CD4-positive, alpha-beta T cell treated with Interleukin-15 for 4 hours (primary cell): ENCODE results near the gene CRYGS.
"Not testable (repeated sequence)": the region's sequence is repeated elsewhere in the genome, so short reads cannot be mapped to it uniquely, and the experiment has no call there.

ENCODE experiments used
- DNase-seq: peaks from one replicate; pipeline ENCODE4 v3.0.0-alpha.2; 2020; ENCODE audit warnings: low spot score

The CRYGS gene

DNA sequence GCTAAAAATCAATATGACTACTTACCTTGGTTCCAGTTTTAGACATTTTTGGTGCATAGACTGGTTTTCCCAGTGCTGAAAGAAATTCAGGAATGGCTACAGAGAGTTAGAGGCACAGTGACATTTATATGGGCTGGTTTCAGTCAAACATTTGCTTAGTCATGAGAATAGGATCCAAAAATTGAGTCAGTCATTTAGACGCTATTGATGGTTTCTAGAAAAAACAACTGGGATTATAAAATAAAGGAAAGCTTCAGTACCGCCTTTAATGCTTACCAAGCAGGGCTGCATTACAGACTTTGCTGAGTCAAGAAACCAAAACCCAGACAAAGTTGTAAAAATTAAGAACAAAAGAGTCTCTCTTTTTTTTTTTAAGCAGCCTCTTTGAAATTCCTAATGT lies at the start of gene CRYGS:
Gene CRYGS, minus strand, starts transcription at position 100 of the 400 bp plus-strand sequence. Its CDS starts 54 bp downstream, at position 46.
- DNase-seq: no peak

DNA sequence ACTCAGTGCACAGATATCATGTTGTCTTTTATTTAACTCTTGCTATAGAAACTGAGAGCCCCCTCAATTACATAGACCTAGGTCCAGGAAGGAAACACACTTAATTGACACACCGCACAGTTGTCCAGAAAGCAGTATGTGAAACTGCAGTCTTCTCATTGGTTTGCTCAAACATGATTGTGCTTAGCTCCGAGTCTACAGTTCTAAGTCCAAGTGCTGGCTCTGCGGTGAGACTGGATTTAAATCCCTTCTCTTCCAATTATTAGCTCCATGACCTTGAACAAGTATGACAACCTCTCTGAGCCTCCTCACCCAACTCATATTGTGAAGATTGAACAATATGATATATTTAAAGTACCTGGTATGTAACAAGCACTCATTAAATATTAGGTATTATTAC lies 49.7 kb upstream of the CRYGS start:
- no peak for DNase-seq

DNA sequence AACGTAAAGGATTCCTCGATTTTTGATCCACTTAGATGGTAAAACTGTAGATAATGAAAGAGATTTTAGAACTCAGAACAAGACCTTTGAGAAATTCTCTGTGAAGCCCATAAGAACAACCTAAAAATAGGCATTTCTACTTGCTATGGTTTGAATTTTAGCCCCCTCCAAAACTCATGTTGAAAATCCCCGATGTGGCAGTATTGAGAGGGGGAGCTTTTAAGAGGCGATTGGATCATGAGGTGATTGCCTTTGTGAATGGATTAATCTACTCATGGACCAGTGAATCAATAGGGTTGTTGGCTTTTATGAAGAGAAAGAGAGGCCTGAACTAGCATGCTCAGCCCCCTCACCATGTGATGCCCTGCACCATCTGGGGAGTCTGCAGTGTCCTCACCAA lies 48.5 kb upstream of the CRYGS start:
- no peak for DNase-seq

DNA sequence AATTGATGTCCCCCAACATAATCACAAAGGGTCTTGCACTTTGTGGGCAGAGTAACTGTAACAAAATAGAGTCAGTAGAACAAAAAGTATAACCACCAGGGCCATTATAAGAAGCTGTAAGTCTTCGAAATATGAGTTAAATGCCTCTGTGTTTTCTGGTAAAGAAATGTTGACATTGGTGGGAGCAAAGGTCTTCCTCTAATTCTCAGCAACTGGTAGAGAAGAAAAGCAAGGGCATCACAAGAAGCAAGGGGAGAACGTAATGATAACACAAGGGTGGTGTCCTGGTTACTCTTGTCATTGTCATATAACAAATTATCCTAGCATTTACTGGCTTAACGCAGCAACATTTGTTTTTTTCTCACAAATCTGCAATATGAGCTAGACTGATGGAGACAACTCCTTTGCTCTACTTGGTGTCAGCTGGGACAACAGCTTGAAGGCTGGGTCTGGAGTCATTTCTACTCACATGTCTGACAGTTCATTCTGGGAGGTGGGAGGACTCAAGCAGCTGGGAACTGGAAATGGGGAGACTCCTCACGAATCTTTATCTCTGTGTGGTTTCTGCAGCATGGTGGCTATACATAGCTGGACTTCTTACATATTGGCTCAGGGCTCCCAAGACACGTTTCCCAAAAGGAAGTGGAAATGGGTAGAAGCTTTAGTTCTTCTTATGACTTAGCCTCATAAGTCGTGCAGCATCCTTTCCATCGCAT lies 46.6 kb upstream of the CRYGS start:
- no peak for DNase-seq

DNA sequence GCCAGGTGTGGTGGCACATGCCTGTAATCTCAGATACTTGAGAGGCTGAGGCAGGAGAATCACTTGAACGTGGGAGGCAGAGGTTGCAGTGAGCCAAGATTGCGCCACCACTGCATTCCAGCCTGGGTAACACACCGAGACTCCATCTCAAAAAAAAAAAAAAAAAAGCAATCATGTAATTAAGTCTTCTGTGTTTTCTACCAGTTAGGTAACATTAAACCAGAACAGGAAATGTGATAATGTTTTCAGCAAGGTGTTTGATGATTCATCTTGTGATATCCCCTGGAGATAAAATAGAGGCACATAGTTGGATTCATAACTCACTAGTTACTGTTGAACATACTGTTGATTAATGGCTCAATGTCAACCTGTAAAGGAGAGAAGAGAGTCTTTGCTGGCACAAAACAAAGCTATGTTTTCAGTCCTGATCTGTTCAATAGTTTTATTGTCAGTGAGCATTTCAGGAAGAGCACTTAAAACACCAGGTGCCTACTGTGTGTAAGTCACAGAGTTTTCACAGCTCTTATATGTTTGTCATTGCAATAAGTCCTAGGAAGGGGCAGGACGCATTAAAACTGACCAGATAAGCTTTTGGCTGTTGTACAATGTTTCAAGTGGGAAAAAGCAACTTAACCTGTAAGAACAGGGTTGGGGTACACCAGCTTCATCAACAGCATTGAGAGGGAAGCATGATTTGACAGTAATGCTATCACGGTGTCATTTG lies 45.8 kb upstream of the CRYGS start:
- DNase-seq: peak; percentile 47

DNA sequence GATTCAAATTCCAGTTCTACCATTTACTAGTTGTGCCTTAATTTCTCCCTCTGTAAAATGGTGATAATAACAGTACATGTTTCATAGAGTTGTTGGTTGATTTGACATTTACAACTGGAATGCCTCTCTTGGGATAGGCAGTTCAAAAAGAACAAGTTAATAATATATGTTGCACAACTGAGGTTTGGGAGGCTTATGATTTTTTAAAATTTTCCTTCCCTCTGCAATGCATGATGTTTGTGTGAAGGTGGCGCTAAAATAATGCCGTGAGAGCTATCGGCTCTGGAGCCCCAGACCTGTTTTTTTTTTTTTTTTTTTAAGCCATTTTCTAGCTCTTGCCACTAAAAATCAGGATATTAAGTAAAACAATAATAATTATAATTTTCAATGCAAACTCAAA lies 44.9 kb upstream of the CRYGS start:
- no peak for DNase-seq

DNA sequence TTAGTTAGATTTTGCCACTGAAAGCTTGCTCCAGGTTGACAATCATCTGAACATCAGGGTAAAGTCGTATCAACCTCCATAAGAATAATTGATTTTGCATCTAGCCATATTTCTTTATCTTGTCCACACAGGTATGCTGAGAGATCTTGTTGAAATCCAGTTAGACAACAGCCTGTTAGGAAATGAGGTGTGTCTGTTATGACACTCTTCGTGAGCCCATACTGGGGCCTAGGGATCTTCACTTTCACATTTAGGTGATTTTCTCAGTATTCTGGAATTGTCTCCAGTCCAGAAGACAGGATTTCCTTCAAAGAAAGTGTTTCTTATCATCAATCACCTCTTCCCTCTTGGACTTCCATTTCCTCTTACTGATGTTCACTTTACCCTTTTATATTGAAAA lies 44.5 kb upstream of the CRYGS start:
- no peak for DNase-seq

DNA sequence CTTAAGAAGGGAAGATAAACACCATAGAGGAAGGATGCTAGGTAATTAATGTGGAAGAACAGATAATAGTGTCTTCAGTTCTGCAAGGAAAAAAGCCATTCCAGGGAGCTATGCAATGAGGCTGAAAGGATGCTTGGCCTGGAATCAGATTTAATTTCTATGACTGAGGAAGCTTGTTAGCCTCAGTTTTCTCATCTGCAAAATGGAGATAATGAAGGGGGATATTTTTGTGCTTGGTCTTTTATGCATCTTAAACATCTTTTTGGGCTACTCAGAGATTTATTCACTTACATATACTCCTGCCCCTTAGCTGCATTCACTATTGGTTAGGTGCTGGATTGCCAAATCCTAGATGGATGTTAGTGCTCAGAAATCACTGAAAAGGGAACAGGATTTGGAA lies 43.0 kb upstream of the CRYGS start:
- no peak for DNase-seq

DNA sequence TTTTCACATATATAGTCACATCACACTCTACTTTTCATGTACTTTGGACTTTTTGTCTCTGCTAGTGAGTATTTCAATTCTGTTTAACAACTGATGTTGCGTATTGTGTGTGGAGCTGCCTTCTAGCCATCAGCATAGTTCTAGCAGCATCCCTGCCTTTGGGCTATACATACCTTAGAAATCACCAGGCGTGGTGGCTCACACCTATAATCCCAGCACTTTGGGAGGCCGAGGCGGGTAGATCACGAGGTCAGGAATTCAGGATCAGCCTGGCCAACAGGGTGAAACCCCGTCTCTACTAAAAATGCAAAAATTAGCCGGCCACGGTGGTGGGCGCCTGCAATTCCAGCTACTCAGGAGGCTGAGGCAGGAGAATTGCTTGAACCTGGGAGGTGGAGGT lies 42.1 kb upstream of the CRYGS start:
- not testable (repeated sequence) for DNase-seq

DNA sequence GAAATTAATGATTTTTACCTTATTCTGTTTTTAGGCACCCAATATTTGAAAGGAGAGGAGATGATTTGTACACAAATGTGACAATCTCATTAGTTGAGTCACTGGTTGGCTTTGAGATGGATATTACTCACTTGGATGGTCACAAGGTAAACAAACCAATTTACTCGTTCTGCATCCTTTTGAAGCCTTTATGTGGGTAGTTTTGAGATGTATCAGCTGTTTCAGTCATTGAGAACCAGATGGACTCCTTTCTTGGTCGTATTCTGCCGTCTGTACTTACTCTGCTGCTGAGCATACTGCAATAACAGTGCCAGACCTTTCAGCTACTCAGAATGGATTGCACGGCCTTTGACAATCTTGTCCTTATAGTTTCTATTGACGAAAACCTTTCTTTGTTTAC lies 39.7 kb upstream of the CRYGS start:
- DNase-seq: no peak

DNA sequence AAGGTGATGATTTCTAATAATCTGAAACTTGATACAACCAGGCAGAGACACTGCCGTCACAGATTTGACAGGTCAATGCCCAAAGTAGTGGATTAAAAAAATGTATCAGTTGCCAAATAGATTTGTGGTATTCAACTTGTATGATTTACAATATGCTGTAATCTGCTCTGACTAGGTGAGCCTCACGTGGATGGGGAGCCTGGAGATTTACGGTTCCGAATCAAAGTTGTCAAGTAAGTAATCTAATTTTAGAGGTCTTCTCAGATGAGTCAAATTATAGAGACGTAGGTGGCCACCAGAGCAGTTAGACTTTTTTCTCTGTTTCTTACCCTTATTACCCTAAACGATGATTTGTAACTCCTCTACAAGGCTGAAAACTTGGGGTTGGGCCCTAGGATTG lies 38.4 kb upstream of the CRYGS start:
- DNase-seq: no peak

DNA sequence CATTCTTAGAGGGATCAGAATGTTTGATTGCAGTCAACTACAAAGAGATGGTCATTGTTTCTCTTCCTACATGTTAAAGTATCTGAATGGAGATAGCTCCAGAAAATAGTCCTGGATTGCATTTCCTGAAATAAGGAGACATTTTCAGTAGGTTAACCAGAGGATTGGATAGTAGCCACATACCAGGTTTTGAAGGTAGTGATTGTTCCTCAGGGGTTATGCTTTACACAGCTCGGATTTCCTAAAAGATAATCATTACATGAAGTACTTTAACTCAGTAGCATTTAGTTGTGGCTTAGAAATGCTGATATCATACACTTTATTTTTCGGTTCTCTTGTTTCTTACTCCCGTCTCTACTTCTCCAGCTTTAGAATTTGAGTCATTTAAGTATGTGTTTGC lies 36.6 kb upstream of the CRYGS start:
- DNase-seq: no peak

DNA sequence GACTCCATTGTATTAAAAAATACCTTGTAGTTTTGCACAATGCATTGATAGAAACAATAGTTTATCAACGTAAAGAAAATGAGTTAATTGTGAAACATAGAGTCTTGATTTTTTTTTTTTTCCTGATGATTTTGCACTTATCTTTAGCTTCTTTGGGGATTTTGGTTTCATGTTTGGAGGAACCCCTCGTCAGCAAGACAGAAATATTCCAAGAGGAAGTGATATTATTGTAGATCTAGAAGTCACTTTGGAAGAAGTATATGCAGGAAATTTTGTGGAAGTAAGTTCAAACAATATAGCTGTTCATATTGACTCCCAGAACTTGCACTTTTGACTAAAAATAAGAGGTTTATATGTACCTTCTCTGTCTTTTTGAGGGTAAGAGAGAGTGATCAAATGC lies 33.3 kb upstream of the CRYGS start:
- no peak for DNase-seq

DNA sequence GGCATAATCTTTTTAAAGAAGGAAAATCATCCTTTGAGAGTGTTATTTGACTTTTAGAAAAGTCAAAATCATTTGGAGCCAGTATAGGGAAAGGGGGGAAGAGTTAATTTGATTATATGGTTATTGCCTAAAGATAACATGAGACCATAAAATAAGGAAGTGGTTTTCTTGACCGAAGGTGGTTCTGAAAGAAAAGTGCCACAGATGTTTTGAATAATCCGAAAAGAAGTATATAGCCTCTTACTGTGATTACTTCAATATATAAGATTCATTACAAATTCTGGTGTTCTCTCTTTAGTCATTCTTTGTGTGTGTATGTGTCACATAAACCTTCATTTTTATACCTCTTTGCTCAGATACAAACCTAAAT lies 27.4 kb upstream of the CRYGS start:
- no peak for DNase-seq

DNA sequence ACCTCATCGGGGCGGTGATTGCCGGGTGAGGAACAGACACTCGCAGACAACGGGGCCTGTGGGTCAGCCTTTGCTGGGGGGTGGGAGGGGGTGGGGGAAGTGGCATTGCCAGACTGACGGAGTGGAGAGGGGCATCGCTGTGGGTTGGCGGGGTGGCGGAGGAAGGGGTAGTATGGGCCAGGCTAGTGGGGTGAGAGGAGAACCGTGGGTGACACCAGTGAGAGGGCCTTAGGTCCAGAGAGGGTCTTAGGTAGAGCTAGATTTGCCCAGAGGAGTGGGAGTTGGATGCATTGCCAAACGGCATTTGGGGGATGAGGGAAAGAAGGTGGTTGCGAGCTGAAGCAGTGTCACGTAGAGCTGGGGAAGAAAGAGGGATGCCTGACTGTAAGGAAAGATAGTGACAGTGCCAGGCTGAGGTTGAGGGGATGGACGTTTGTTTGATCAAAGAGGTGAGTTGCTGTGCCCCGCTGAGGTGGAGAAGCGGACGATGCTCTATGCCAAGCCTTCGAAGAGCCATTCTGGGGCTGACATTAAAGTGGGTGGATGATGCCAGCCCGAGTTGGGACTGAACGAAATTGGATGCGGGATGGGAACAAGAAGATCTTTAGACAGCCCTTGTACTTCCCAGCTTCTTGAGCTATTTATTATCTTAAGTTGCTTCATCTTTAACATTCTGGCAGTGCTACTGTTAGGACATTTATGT lies 26.9 kb upstream of the CRYGS start:
- DNase-seq: no peak

DNA sequence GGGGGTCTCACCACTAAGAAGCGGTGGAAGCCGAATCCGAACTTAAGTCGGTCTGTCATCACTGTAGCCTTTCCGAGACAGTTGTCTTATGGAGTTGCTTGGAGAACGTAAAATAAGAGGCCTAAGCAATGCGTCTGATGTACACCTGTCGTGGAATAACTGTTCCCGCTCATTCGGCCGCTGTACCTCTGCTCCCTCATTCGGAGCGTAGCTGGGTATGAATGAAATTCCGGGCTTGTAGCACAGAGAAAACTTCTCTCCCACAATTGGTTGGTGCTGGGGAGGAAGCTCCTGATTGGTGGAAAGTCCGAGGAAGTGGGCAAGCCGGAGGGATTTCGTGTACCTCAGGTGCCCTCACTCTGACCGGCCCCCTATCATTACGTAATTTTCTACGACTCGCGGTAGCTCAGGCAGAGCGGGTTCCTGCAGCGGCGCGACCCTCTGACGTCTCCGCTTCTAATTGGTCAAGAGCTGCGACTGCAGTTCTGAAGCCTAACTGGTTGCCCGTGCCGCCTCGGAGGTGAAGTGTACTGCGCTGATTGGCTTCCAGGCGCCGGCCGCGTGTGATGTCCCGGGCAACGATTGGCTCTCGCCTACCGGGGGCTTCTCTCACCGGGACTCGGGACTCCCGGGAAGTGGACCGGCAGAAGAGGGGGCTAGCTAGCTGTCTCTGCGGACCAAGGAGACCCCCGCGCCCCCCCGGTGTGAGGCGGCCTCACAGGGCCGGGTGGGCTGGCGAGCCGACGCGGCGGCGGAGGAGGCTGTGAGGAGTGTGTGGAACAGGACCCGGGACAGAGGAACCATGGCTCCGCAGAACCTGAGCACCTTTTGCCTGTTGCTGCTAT lies 26.1 kb upstream of the CRYGS start, which contains the start of gene DNAJB11:
Gene DNAJB11, plus strand, starts transcription at position 625 of the 845 bp plus-strand sequence. Its CDS starts 178 bp downstream, at position 803.
- peak; percentile 99 for DNase-seq

DNA sequence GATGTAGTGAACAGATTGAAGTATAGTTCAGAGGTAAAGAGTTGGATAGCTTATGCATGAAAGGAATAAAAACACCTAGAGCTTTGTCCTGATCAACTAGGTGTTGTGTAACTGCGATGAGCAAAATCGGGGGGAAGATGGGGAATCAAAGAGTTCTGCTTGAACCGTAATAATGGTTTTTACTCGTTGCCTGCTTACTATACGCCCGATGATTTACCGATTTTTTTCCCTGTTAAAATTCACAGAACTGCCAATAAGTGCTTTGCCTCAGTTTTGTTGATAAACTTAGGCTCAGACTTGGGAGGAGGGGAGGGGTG lies 25.6 kb upstream of the CRYGS start:
- DNase-seq: no peak

DNA sequence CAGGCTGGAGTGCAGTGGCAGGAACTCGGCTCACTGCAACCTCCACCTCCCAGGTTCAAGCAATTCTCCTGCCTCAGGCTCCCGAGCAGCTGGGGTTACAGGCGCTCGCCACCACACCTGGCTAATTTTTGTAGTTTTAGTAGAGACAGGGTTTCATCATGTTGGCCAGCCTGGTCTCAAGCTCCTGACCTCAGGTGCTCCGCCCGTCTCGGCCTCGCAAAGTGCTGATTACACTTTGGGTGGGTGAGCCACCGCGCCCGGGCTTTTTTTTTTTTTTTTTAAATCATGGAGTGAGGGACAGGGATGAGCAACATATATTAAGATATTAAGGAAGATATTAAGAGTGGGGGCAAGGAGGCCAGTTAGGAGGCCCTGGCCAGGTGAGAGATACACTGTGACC lies 25.2 kb upstream of the CRYGS start:
- DNase-seq: not testable (repeated sequence)

DNA sequence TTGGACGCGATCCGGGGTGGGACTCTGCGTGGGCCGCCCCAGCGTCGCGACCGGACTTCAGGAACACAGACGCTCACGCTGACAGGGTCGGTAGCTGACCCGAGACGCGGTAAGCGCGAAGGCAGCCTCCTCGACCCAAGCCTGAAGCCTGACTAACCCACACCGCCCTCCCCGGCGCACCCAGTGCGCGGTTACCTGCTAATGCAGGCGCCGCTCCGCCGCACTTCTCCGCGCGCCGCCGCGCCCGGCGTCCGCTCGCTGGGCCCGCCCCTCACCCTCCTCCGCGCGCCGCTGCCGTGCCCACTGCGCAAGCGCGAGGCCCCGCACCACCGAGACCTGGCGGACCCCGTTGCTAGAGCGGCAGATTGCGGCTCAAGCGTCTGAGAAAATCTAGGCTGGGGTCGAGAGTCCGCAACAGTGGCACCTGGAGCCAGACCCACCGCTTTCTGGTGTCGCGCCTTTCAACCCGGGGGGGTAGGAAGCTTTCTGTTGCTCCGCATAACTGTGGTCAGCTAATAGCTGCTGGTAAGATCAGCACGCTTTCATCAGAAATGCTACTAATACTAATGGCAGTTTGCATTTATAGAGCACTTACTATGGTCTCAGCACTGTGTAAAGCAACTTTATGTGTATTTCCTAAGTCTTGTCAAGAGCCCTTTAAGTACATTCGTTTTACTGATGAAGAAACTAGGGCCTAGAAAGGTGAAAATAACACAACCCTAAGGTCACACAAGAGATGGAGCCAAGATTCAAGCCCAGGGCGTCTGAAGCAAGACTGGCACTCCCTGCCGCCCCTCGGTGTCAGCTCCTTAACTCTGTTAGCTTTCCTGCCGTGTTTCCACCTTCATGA lies 23.1 kb upstream of the CRYGS start, which contains the start of gene TBCCD1:
Gene TBCCD1, minus strand, starts transcription at position 268 of the 850 bp plus-strand sequence. CDS start 3,010 bp downstream, outside the sequence.
- peak; percentile 97 for DNase-seq

DNA sequence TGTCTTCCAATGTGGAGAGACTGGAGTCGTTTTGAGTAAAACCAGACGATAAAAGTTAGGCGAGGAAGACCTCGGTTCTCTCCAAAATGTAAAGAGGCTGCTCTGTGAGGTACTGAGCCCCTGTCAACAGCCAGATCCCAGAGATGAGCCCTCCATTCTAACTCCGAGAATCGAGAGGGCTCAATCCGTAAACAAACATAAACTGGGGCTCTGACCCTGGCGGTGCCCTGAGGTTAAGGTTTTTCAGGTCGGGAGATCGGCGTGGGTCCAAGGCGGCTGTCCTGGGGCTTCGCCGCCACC lies 22.5 kb upstream of the CRYGS start:
- no peak for DNase-seq

DNA sequence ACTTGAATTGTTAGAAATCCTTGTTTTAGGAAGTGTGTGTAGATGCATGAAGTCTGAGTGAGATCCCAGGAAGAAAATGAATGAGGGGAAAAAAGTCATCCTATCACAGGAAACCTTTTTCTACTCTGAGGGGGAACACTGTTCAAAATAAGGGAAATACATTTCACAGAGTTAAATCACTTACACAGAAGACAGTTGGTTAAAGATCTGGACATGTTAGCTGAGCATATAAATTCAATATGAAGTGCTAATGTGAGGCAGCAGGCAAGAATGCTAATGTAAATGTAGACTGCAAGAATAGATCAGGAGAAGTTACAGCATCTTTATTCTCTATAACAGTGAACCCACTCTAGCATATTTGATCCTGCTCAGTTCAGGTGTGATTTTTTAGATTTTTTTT lies 20.4 kb upstream of the CRYGS start:
- DNase-seq: no peak
